MM.1S (cell line): ENCODE results near the gene NFU1.

Source experiments
- CTCF ChIP-seq: fragments of 300-600 bp; sonication (generic); IDR thresholded peaks from 2 replicates; pipeline ENCODE4 v1.5.1; 2016; ENCODE audit warnings: antibody characterized with exemption, low read length, mixed read lengths
- EZH2 ChIP-seq: fragments of 300-600 bp; sonication (generic); optimal IDR thresholded peaks from 2 replicates; pipeline ENCODE3; 2017; ENCODE audit warnings: low read depth, mild to moderate bottlenecking, antibody characterized with exemption, low read length, mixed read lengths
- EZH2phosphoT487 ChIP-seq: fragments of 300-600 bp; sonication (generic); IDR thresholded peaks from 2 replicates; pipeline ENCODE4 v1.6.1; 2018; ENCODE audit warnings: antibody characterized with exemption, low read length

- TF ChIP-seq CTCF (no peak), EZH2phosphoT487 (no peak), EZH2 (no peak)
These were observed 31.9 kb downstream of the NFU1 start for GRCh38 chr2:69405306-69405705.
